Stimulated activated naive CD4-positive, alpha-beta T cell (primary cell): Measurements from ENCODE around the gene GALNT18.
"Not testable (repeated sequence)": the region's sequence is repeated elsewhere in the genome, so short reads cannot be mapped to it uniquely, and the experiment has no call there.

Source experiments
- DNase-seq, 6 experiments: peaks; one replicate each; lab custom pipeline; 2025; lab: John Stamatoyannopoulos, UW

GALNT18 gene

DNA sequence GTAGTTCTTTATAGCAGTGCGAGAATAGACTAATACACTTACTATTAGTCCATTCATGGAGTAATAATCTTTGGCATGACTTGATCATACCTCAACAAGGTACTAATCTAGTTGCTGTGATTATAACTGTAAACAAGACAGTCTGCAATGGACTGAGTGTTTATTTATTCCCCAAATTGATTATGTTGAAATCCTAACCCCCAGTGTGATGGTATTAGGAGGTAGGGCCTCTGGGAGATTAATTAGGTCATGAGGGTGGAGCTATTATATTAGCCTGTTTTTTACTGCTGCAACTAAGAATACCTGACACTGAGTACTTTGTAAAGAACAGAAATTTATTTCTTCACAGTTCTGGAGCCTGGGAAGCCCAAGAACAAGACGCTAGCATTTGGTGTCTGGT lies 237.8 kb downstream of the GALNT18 start:
- DNase-seq = no peak

DNA sequence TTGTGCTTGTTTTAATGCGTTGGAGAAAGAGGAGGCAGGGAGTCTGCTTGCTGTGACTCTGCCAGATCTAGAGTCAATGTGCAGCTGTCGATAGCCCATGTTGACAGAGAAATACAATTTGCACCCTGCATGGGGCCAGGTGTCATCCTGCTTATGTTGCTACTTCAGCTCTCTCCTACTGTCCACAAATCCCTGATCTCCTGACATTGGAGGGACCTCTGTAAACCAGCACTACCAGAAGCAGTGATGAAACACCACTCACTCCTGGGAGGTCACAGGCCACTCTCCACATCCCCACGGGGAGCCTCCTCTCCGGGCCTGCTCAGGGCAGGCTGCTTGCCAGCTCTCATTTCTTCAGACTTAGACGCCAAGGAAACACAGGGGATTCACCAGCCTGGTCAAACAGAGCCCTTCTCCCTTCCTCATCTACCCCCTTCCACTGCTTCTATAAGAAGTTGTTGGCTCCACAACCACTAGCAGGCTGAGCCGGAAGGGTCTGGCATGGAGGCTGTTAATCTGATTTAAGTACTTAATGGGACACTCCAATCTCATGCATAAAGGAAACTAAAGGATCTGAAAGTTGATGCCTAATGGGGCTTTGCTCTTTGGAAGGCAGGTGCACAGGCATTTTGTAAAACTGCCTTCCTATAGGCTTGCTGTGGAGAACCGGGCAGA lies 238.8 kb downstream of the GALNT18 start:
- no peak for DNase-seq

DNA sequence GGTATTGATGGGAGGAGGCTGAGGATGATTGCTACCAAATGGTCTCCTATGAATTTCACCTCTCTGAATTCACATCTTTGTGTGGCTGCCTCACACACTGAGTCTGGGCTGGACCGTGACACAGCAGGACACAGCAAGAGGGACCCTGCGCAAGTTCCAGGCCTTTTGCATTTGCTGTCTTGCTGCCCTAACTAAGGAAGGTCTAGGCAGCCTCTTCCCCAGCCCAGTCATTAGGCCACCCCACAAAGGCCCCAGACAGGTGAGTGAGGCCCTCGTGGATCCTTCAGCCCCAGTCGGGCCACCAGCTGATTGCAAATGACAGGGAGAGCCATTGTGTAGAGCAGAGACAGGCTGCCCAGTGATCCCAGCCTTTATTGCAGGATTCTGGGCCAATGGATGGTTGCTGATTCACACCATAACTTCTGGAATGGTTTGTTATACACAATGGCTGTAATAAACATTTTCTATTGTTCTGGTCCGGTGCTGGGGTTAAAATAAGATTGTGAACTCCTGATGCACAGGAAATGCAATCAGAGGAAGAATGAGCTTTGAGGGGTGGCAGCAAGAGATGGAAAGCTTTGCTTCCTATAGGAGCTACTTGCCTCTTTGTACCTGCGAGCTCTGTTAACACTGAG lies 240.2 kb downstream of the GALNT18 start:
- no peak for DNase-seq

GRCh38 chr11:11380883-11381282 lies 240.9 kb downstream of the GALNT18 start:
- DNase-seq = no peak

DNA sequence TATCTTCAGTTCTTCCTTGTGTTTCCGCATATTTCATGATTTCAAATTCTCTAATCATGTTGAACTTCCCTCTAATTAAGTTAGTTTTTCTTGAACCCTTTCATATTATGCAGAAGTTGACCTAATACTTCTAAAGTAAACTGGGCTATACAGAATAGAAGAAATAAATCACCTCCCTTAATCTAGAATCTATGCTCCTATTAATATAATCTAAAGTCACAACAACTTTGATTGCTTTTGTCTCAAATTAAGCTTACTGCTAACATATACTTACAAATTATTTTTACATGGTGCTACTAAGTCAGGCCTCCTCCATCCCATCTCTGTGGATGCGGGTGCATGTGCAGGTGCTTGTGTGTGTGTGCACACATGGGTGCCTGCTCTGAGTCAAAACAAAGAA lies 241.5 kb downstream of the GALNT18 start:
- DNase-seq = no peak

GRCh38 chr11:11379661-11380060 lies 242.1 kb downstream of the GALNT18 start:
- DNase-seq = no peak

DNA sequence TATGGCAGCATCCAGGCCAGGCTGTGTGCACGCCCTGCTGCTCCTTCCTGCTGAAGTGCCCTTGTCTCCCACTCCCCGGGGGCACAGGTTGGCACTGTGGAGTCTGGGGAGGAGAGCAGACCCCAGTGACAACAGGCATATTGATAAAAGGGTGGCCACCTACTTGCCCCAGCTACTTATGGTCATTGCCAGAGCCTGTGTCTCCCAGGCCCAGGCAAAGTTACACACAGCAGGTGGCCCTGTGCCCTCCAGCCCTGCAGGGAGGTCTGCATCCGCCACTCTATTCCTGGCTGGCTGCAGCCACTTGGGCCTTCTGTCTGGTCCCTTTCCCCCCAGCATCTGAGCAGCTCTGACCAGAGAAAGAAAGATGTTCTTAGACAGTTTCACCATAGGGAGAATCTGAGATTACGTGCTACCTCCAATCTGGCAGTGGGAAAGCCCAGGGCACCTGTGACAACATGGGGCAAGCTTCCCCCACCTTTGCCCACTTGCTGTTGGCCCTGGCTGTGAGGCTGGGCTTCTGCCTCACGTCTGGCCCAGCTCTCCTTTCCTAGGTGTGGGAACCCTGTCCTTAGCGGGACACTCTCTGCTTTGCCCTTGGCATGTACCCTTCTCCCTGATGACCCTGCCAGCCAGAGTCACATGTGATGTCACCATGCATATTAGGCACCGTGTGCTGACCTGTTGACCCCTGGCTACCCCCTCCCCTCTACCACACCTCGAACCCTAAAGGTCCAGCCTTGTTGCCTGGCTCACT lies 243.4 kb downstream of the GALNT18 start:
- DNase-seq = no peak

DNA sequence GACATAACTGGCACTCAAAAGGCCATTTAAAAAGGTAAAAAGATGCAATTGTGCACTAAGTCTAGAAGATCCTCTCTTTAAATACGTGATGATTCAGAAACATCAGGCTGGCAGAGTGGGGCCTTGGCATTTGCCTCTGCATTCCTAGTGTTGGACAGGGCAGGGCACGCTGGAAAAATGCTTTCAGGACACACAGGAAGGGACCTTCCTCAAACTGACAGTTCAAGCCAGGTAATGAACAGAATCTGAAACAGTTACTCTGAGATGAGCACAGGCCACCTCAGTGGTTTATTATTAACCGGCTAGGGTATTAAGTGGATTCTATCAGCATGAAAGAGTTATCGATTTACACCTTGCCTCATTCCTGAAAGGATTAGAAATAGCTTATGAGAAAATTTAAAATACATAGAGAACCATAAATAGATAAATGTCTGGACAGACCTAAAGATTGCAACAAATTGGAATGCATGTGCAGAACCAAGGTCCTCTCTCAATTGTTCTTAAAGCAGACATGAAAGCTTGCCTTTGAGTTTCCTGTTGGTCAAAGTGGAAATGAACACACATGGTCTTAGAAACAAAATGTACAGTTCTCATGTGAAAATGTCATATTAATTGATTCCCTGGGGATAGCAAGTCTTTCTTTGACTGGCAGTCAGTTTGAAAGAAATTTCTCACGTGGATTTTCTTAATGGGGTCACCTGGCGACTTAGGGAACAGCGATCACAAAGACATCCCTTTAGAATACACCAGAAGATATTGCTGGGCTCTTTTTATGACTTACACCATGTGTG lies 247.3 kb downstream of the GALNT18 start:
- DNase-seq = no peak

GRCh38 chr11:11373934-11374333 lies 247.9 kb downstream of the GALNT18 start:
- DNase-seq = no peak

GRCh38 chr11:11372461-11372860 lies 249.3 kb downstream of the GALNT18 start:
- no peak for DNase-seq

DNA sequence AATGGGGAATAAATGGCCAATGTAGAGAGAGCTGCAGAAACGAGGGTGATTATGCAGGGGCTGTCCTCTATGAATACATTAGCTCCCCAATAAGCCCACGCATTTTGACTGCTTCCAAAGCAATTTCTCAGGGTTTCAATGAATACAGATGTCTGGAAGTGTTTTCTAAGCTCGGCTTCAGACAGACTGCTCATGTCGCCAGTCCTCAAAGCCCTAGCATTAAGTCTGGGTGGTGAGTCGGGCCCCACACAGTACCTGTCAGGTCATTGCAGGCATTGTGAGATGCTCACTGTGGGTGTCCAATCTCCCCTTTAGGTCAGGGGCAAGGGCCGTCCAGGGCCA lies 250.9 kb downstream of the GALNT18 start:
- no peak for DNase-seq

- no peak for DNase-seq
Observed at GRCh38 chr11:11370255-11370961, 251.4 kb downstream of the GALNT18 start.

GRCh38 chr11:11366793-11367192 lies 255.0 kb downstream of the GALNT18 start:
- no peak for DNase-seq

DNA sequence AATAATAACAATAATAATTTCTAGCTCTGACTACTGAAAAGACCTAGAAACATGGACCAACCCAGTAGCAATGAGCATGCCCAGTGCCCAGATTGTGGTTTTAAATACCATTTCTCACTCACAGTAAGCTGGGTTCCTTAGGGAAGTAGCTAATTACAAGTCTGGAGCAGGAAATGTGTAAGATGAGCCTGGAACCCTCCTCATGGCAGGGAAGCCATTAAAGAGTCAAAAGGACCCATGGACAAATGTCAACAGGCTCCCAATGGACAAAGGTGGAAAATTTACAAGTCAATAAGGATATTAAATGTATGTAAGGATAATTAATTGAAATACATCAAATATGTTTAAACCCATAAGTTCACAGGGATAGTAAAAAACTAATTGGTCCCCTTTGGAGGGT lies 258.1 kb downstream of the GALNT18 start:
- DNase-seq = no peak

DNA sequence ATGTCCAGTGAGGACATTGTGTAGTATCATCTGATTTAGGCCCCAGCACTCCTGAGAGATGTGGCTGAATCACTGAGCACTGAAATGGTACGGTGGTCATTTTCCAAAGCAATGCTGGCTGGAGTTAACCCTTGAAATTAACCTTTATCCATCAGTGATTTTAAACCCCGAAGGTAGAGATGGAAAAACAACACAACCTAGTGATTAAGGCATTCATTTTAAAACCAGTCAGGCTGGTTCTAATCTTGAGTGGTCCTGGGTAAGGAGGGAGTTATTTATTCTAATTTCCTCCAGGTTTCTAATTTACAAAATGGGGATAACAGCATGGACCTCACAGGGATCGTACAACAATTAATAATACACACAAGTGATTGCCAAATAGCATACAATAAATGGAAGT lies 262.2 kb downstream of the GALNT18 start:
- DNase-seq = no peak

DNA sequence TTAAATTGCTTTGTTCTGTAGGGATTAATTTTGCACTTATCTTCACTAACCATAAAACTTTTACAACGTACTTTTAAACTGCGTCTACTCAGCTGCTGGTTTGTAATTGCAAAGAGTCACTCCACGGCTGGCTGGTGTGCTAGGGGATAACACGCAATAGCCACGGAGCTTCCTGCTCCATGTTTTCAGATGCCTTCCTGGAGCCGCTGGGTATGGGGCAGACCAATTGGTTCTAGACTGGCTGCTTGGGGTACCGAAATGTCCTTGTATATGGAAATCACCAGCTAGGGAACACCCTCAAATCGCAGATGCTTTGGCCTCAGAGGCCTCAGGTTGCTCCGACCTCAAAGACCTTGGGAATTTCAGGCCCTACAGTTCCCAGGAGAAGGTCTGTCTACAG lies 265.0 kb downstream of the GALNT18 start:
- DNase-seq = no peak

DNA sequence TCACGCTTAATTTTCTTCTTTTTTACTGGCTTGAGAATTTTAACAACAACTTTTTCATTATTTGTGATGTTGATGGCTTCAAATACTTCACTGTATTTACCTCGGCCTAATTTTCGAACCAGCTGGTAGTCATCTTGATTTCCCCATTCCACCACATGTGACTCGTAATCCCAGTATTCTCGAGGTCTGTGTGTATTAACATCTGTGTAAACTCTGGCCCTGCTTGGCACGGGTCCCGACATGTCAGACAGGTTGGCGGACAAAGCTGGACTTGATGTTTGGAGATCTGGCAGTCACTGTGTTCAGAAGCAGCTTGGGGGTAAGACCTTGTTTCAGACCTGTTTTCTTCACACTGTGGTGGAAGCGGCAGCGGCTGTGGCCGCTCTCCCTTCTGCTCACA lies 268.9 kb downstream of the GALNT18 start, which contains the start of gene CSNK2A3:
Gene CSNK2A3 (minus strand): TSS at position 373 of the 400 bp plus-strand sequence. CDS start 131 bp downstream, at position 242.
- DNase-seq = not testable (repeated sequence)

DNA sequence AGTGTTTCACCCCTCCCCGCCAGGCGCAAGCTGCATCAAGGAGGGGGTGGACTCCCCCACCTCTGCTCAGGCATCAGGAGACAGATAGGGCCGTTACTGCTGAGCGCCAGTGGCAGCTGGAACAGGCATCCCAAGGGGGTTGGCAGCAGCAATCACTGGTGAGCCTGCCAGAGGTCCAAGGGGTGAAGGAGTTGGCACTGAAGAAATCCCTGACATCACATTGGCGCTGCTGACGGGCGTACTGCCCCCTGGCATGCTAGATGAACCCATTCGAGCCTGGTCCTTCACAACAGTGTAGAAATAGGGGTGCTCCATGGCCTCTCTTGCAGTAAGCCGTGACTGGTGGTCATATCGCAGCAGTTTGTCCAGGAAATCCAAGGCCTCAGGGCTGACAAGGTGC lies 270.0 kb downstream of the GALNT18 start:
- not testable (repeated sequence) for DNase-seq

- no peak for DNase-seq
Observed at GRCh38 chr11:11351042-11351586, 270.7 kb downstream of the GALNT18 start.

DNA sequence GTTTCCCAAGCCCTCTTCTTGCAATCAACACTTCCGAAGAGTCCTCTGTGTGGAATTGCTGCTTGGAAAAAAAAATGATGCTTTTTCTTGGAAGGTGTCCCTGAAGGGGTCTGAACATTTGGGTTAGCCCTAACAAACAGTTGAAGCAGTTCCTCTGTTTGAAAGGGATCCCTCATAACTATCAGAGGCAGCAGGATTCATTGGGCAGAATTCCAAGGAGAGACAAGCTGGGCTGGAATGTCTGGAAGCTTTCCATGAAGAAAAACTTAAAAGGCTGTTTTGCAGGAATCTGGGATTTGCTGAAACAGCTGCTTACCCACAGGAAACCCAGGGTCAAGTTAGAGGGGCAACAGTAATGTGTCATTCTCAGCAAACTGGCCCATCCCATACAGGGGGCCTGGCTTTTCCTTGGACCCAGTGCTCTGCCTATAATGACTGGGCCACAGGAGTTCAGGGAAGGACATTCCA lies 271.9 kb downstream of the GALNT18 start:
- DNase-seq = no peak

DNA sequence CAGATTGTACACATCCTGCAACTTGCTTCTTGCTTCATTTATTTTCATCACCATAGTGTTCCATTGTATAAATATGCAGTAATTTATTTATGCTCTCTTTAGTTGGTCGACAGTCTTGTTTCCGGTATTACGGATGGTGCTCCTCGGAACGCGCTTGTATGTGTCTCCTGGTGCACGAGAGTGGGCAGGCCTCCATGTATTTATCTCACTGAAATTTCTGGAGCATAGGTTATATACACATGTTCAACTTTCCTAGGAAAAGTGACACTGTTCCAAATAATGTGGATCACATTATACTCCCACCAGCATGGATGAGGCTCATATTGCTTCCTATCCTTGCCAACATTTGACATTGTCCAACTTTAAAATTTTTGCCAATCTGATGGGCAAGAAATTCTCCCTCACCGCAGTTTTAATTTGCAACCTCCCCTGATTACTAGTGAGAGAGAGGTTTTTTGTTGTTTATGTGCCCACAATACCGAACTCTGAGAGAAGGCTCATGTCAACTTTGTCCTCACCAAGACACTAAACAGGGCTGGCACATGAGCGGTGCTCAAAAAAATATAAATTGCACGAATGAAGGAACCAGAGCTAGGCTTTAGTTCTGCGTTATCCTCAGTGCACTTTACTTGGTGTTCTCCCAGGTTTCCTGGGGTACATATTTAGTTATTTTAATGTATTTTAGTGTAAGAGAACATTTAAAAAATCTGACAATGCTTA lies 272.5 kb downstream of the GALNT18 start:
- DNase-seq = no peak
